Measurements from ENCODE around the gene TAS2R46. TPM values are rescaled to one million over a fixed set of nuclear protein-coding genes. Genes with fewer than 3 reads are reported as not detected.
A peak's percentile ranks its signal among the peaks of the same experiment; 100 is the strongest.

TAS2R46 gene
- total RNA-seq, 2 donors from 2014 or later: 0.67 TPM; not detected in 1

- no peaks in the 10 kb centered on the region for H3K4me1 ChIP-seq
- no peak within 1 kb of the TSS for H3K27ac ChIP-seq
- no peaks in the 10 kb centered on the region for H3K36me3 ChIP-seq
- no peak within 1 kb of the TSS for H3K4me3 ChIP-seq
- no peak for TF ChIP-seq CTCF (IDR thresholded peaks at IDR 0.05)
- H3K9me3 ChIP-seq: no peaks in the 10 kb centered on the region
- no peaks in the 10 kb centered on the region for H3K27me3 ChIP-seq
- no peak for DNase-seq (ENCODE audit: low spot score)
Observed at GRCh38 chr12:11092128-11092527, 30.0 kb upstream of the TAS2R46 start, which contains the start of gene TAS2R43. TSS of gene TAS2R43 (minus strand) at chr12:11092313. CDS start at chr12:11092229, 84 bp downstream.

- H3K4me3 ChIP-seq: no peak overlapping the region
- H3K36me3 ChIP-seq: no peaks in the 10 kb centered on the region
- no peaks in the 10 kb centered on the region for H3K27me3 ChIP-seq
- peak overlapping the region in 1 of 2 donors; percentile 31 for H3K27ac ChIP-seq
- DNase-seq (ENCODE audit: low spot score): no peak
- H3K9me3 ChIP-seq: no peaks in the 10 kb centered on the region
- TF ChIP-seq CTCF (IDR thresholded peaks at IDR 0.05): no peak
- H3K4me1 ChIP-seq: no peaks in the 10 kb centered on the region
Observed at GRCh38 chr12:11089246-11089645, 27.2 kb upstream of the TAS2R46 start.

- no peak overlapping the region for H3K27ac ChIP-seq
- no peak overlapping the region for H3K4me3 ChIP-seq
- no peak for TF ChIP-seq CTCF (IDR thresholded peaks at IDR 0.05)
- peaks cover 0 to 10% of the 10 kb centered on the region in 2 donors for H3K9me3 ChIP-seq
- H3K4me1 ChIP-seq: no peaks in the 10 kb centered on the region
- no peak for DNase-seq (ENCODE audit: low spot score)
- no peaks in the 10 kb centered on the region for H3K27me3 ChIP-seq
- H3K36me3 ChIP-seq: no peaks in the 10 kb centered on the region
Observed at GRCh38 chr12:11085419-11085818, 23.3 kb upstream of the TAS2R46 start.

GRCh38 chr12:11081987-11082386 is 19.9 kb upstream of the TAS2R46 start:
- peaks cover 0 to 11% of the 10 kb centered on the region in 2 donors for H3K9me3 ChIP-seq
- no peak overlapping the region for H3K27ac ChIP-seq
- H3K27me3 ChIP-seq: no peaks in the 10 kb centered on the region
- no peak for DNase-seq (ENCODE audit: low spot score)
- no peaks in the 10 kb centered on the region for H3K4me1 ChIP-seq
- H3K36me3 ChIP-seq: no peaks in the 10 kb centered on the region
- no peak overlapping the region for H3K4me3 ChIP-seq
- no peak for TF ChIP-seq CTCF (IDR thresholded peaks at IDR 0.05)

GRCh38 chr12:11078246-11078645 is 16.2 kb upstream of the TAS2R46 start:
- Histone ChIP-seq H3K27ac (no peak overlapping the region), H3K4me3 (no peak overlapping the region)

More at GRCh38 chr12:11078246-11078645, 16.2 kb upstream of the TAS2R46 start:
- Histone ChIP-seq H3K9me3 (peaks cover 0 to 11% of the 10 kb centered on the region in 2 donors), H3K27me3 (no peaks in the 10 kb centered on the region), H3K36me3 (no peaks in the 10 kb centered on the region), H3K4me1 (no peaks in the 10 kb centered on the region)
- no peak for TF ChIP-seq CTCF (IDR thresholded peaks at IDR 0.05)
- DNase-seq (ENCODE audit: low spot score): no peak

Data from right atrium auricular region (tissue), 2 donors.